H9 (cell line): Measurements from ENCODE around the gene STK25. TPM values are rescaled to one million over a fixed set of nuclear protein-coding genes. Genes with fewer than 3 reads are reported as not detected.

ENCODE experiments used
- DNase-seq: peaks from one replicate; pipeline ENCODE4 v3.0.0-alpha.2; 2017
- H2AFZ ChIP-seq: one replicate; pipeline ENCODE4 v1.6.1; 2013; ENCODE audit warnings: mild to moderate bottlenecking, low read length, control low read depth, moderate library complexity
- H2AK5ac ChIP-seq: 2 replicates; pipeline ENCODE4 v1.6.1; 2013; ENCODE audit warnings: low read length, control low read depth, mixed read lengths; ENCODE audit not compliant: insufficient read length
- H2BK120ac ChIP-seq: one replicate; pipeline ENCODE4 v1.6.1; 2013; ENCODE audit warnings: low read depth, mild to moderate bottlenecking, low read length, control low read depth, inconsistent platforms; ENCODE audit not compliant: poor library complexity, severe bottlenecking
- H2BK12ac ChIP-seq: 2 replicates; pipeline ENCODE4 v1.6.1; 2013; ENCODE audit warnings: low read length, control low read depth, mixed read lengths, low read depth; ENCODE audit not compliant: insufficient read length
- H2BK15ac ChIP-seq: 2 replicates; pipeline ENCODE4 v1.6.1; 2013; ENCODE audit warnings: low read depth, low read length, control low read depth
- H2BK20ac ChIP-seq: one replicate; pipeline ENCODE4 v1.6.1; 2013; ENCODE audit warnings: low read depth, mild to moderate bottlenecking, low read length, control low read depth, inconsistent platforms; ENCODE audit not compliant: poor library complexity, severe bottlenecking
- H2BK5ac ChIP-seq: 2 replicates; pipeline ENCODE4 v1.6.1; 2013; ENCODE audit warnings: low read length, control low read depth, mixed read lengths; ENCODE audit not compliant: insufficient read length
- H3K14ac ChIP-seq: 2 replicates; pipeline ENCODE4 v1.6.1; 2013; ENCODE audit warnings: low read length, control low read depth; ENCODE audit not compliant: insufficient read depth
- H3K18ac ChIP-seq: 2 replicates; pipeline ENCODE4 v1.6.1; 2013; ENCODE audit warnings: low read depth, mild to moderate bottlenecking, mixed read lengths, low read length, control low read depth; ENCODE audit not compliant: insufficient read length
- H3K23ac ChIP-seq: 2 replicates; pipeline ENCODE4 v1.6.1; 2013; ENCODE audit warnings: low read length, control low read depth, mixed read lengths, low read depth; ENCODE audit not compliant: insufficient read length
- H3K23me2 ChIP-seq: 2 replicates; pipeline ENCODE4 v1.6.1; 2013; ENCODE audit warnings: low read depth, mild to moderate bottlenecking, mixed read lengths, low read length, control low read depth; ENCODE audit not compliant: insufficient read length, poor library complexity, severe bottlenecking
- H3K27ac ChIP-seq: 2 replicates; pipeline ENCODE4 v1.5.1; 2013; ENCODE audit warnings: low read length, control low read depth, mixed read lengths, low read depth; ENCODE audit not compliant: insufficient read length
- H3K27me3 ChIP-seq: 2 replicates; pipeline ENCODE4 v1.6.1; 2013; ENCODE audit warnings: low read length, control low read depth, inconsistent platforms; ENCODE audit not compliant: insufficient read depth
- H3K4ac ChIP-seq: 2 replicates; pipeline ENCODE4 v1.6.1; 2013; ENCODE audit warnings: low read depth, mild to moderate bottlenecking, control low read depth, inconsistent platforms, low read length, moderate library complexity
- H3K4me1 ChIP-seq: 2 replicates; pipeline ENCODE4 v1.6.1; 2013; ENCODE audit warnings: low read length, control low read depth, inconsistent platforms; ENCODE audit not compliant: insufficient read depth
- H3K4me2 ChIP-seq: 2 replicates; pipeline ENCODE4 v1.6.1; 2013; ENCODE audit warnings: low read length, control low read depth, mixed read lengths; ENCODE audit not compliant: insufficient read length, insufficient read depth
- H3K56ac ChIP-seq: 2 replicates; pipeline ENCODE4 v1.6.1; 2013; ENCODE audit warnings: low read depth, mild to moderate bottlenecking, mixed read lengths, low read length, control low read depth; ENCODE audit not compliant: insufficient read length
- H3K79me1 ChIP-seq: 2 replicates; pipeline ENCODE4 v1.6.1; 2013; ENCODE audit warnings: low read depth, mild to moderate bottlenecking, moderate library complexity, low read length, control low read depth, inconsistent platforms; ENCODE audit not compliant: insufficient read depth, poor library complexity, severe bottlenecking
- H3K79me2 ChIP-seq: 2 replicates; pipeline ENCODE4 v1.6.1; 2013; ENCODE audit warnings: low read length, control low read depth, inconsistent platforms; ENCODE audit not compliant: insufficient read depth
- H3K9ac ChIP-seq: 2 replicates; pipeline ENCODE4 v1.6.1; 2013; ENCODE audit warnings: low read length, control low read depth, mixed read lengths; ENCODE audit not compliant: insufficient read length; ENCODE audit errors: extremely low read depth
- H3K9me3 ChIP-seq: one replicate; pipeline ENCODE4 v1.6.1; 2013; ENCODE audit warnings: low read depth, low read length, inconsistent platforms; ENCODE audit not compliant: control insufficient read depth
- H3T11ph ChIP-seq: one replicate; pipeline ENCODE4 v1.6.1; 2013; ENCODE audit warnings: mild to moderate bottlenecking, low read length, control low read depth, inconsistent platforms
- H4K20me1 ChIP-seq: one replicate; pipeline ENCODE4 v1.6.1; 2013; ENCODE audit not compliant: control insufficient read depth, insufficient read length, insufficient read depth
- H4K5ac ChIP-seq: 2 replicates; pipeline ENCODE4 v1.6.1; 2013; ENCODE audit warnings: low read depth, mild to moderate bottlenecking, mixed read lengths, low read length, control low read depth; ENCODE audit not compliant: insufficient read length
- H4K8ac ChIP-seq: replicated peaks from 2 replicates; pipeline ENCODE4 v1.6.1; 2013; ENCODE audit warnings: low read length, control low read depth, mixed read lengths, low read depth; ENCODE audit not compliant: insufficient read length
- H4K91ac ChIP-seq: 2 replicates; pipeline ENCODE4 v1.6.1; 2013; ENCODE audit warnings: low read depth, mild to moderate bottlenecking, moderate library complexity, mixed read lengths, low read length, control low read depth; ENCODE audit not compliant: insufficient read length
- H3K27ac Mint-ChIP-seq, 3 experiments: 2 replicates in 2 of 3; 3 replicates in 1 of 3; pipeline ENCODE4 v1.8.0; 2020 to 2021; ENCODE audit warnings: mixed read lengths in 3 of 3, mild to moderate bottlenecking in 1 of 3, moderate library complexity in 1 of 3
- H3K27me3 Mint-ChIP-seq: 2 replicates; pipeline ENCODE4 v1.8.0; 2021; ENCODE audit warnings: low read depth, mild to moderate bottlenecking, moderate library complexity, mixed read lengths
- H3K36me3 Mint-ChIP-seq, 3 experiments: 2 replicates in 2 of 3; 3 replicates in 1 of 3; pipeline ENCODE4 v1.8.0; 2020 to 2021; ENCODE audit warnings: low read depth in 3 of 3, mixed read lengths in 3 of 3; ENCODE audit not compliant: insufficient read depth in 1 of 3
- H3K4me1 Mint-ChIP-seq, 2 experiments: 2 replicates each; pipeline ENCODE4 v1.8.0; 2020; ENCODE audit warnings: mixed read lengths in 2 of 2
- H3K4me3 Mint-ChIP-seq, 2 experiments: 2 replicates in 1 of 2; 3 replicates in 1 of 2; pipeline ENCODE4 v1.8.0; 2020 to 2021; ENCODE audit warnings: mild to moderate bottlenecking in 2 of 2, mixed read lengths in 2 of 2, moderate library complexity in 1 of 2
- H3K9me3 Mint-ChIP-seq, 2 experiments: 2 replicates in 1 of 2; 3 replicates in 1 of 2; pipeline ENCODE4 v1.8.0; 2020; ENCODE audit warnings: mild to moderate bottlenecking in 2 of 2, mixed read lengths in 2 of 2, moderate library complexity in 1 of 2
- CTCF ChIP-seq: fragments of 200-600 bp; sonication (generic); conservative IDR thresholded peaks from 3 replicates; pipeline ENCODE4 v1.8.0; 2021; ENCODE audit warnings: antibody characterized with exemption, mild to moderate bottlenecking
- WGBS: extraction: QIAGEN DNeasy Blood & Tissue Kit; methylation state at CpG from one replicate; pipeline ENCODE4 v1.1.7; 2013; ENCODE audit warnings: missing lambda C conversion rate, low lambda C conversion rate, mixed read lengths; ENCODE audit not compliant: insufficient read length; ENCODE audit errors: extremely low coverage; 5-methylcytosine and 5-hydroxymethylcytosine counted together
- total RNA-seq: library from RNA; stranded (reverse); gene quantifications from 2 replicates; pipeline ENCODE4 v1.2.1, GENCODE V29; 2021

The STK25 gene
- total RNA-seq, 1 experiment from 2014 or later, result 189 TPM

- no CpG with 5 or more reads among the region's 17 CpGs for WGBS
- H2AFZ ChIP-seq, result no peak overlapping the region
- no peak overlapping the region for H3K4ac ChIP-seq
- no peak for DNase-seq
- TF ChIP-seq CTCF, result no peak
- H3K14ac ChIP-seq, result no peak overlapping the region
- no peaks in the 10 kb centered on the region for H4K20me1 ChIP-seq
- no peaks in the 10 kb centered on the region for H3K36me3 Mint-ChIP-seq
- H4K91ac ChIP-seq, result no peak overlapping the region
- no peaks in the 10 kb centered on the region for H3K79me2 ChIP-seq
- H3K9ac ChIP-seq, result no peak overlapping the region
- no peak overlapping the region for H2AK5ac ChIP-seq
- no peak overlapping the region for H4K8ac ChIP-seq
- peaks cover 0 to 9% of the 10 kb centered on the region in 2 experiments; a peak in 1 of 4 replicates for H3K4me1 Mint-ChIP-seq
- H3K9me3 ChIP-seq, result no peaks in the 10 kb centered on the region
- no peak overlapping the region for H4K5ac ChIP-seq
- H3K23ac ChIP-seq, result no peak overlapping the region
- H3K27me3 ChIP-seq, result no peaks in the 10 kb centered on the region
- no peak overlapping the region for H3K4me2 ChIP-seq
- no peak overlapping the region for H2BK15ac ChIP-seq
- H2BK5ac ChIP-seq, result no peak overlapping the region
- no peak overlapping the region for H3K4me3 Mint-ChIP-seq
- peaks cover 17% of the 10 kb centered on the region for H3K27me3 Mint-ChIP-seq
- no peaks in the 10 kb centered on the region for H3K9me3 Mint-ChIP-seq
- H3K23me2 ChIP-seq, result no peaks in the 10 kb centered on the region
- H2BK20ac ChIP-seq, result no peak overlapping the region
- H3K27ac Mint-ChIP-seq, result no peak overlapping the region
- no peak overlapping the region for H2BK12ac ChIP-seq
- H2BK120ac ChIP-seq, result no peak overlapping the region
- no peaks in the 10 kb centered on the region for H3K4me1 ChIP-seq
- H3K56ac ChIP-seq, result no peak overlapping the region
- H3T11ph ChIP-seq, result no peak overlapping the region
- no peak overlapping the region for H3K27ac ChIP-seq
- no peak overlapping the region for H3K18ac ChIP-seq
- no peaks in the 10 kb centered on the region for H3K79me1 ChIP-seq
Observed at GRCh38 chr2:241534701-241535375, 26.5 kb upstream of the STK25 start.
